Common myeloid progenitor, CD34-positive (primary cell): ENCODE data around the gene MAGEA2. TPM values are rescaled to one million over a fixed set of nuclear protein-coding genes. Genes with fewer than 3 reads are reported as not detected.
"Not testable (repeated sequence)": the region's sequence is repeated elsewhere in the genome, so short reads cannot be mapped to it uniquely, and the experiment has no call there.

ENCODE experiments used
- CTCF ChIA-PET: fragments of 350-600 bp; sonication (Branson Sonifier 250); formaldehyde crosslinking; loops from one replicate; lab custom pipeline; 2021; ENCODE audit warnings: antibody characterized with exemption; lab: Charles Lee
- POLR2A ChIA-PET: fragments of 350-600 bp; sonication (Branson Sonifier 250); formaldehyde crosslinking; loops from one replicate; lab custom pipeline; 2021; ENCODE audit warnings: antibody characterized with exemption; lab: Charles Lee
- DNase-seq, 3 donors: peaks; one replicate each; pipeline versions ENCODE4 v3.0.0 to v3.0.0-alpha.2; 2013
- H3K27ac ChIP-seq, 2 experiments: 1 replicate in 1 of 2; 2 replicates in 1 of 2; pipeline ENCODE4 v1.7.0; 2013; ENCODE audit warnings: inconsistent platforms in 2 of 2, low read length in 2 of 2, mild to moderate bottlenecking in 2 of 2, low read depth in 1 of 2, moderate library complexity in 1 of 2; ENCODE audit not compliant: severe bottlenecking in 2 of 2, insufficient read depth in 1 of 2, poor library complexity in 1 of 2
- H3K27me3 ChIP-seq, 5 experiments: replicated peaks in 2 of 5; 1 replicate in 3 of 5; 2 replicates in 2 of 5; pipeline versions ENCODE4 v1.6.1 to v1.7.0; 2013; ENCODE audit warnings: low read length in 4 of 5, mild to moderate bottlenecking in 2 of 5, moderate library complexity in 2 of 5, inconsistent platforms in 1 of 5; ENCODE audit not compliant: insufficient read depth in 5 of 5, control insufficient read depth in 4 of 5
- H3K36me3 ChIP-seq, 4 experiments: 1 replicate in 2 of 4; 2 replicates in 2 of 4; pipeline versions ENCODE4 v1.6.1 to v1.7.0; 2013; ENCODE audit warnings: low read length in 3 of 4, control low read depth in 1 of 4, mild to moderate bottlenecking in 1 of 4; ENCODE audit not compliant: control insufficient read depth in 4 of 4, insufficient read depth in 4 of 4
- H3K4me1 ChIP-seq, 4 experiments: 1 replicate in 3 of 4; 2 replicates in 1 of 4; pipeline versions ENCODE4 v1.6.1 to v1.7.1; 2013; ENCODE audit warnings: low read length in 3 of 4, mild to moderate bottlenecking in 3 of 4, control low read depth in 1 of 4, inconsistent platforms in 1 of 4, moderate library complexity in 1 of 4; ENCODE audit not compliant: control insufficient read depth in 4 of 4, insufficient read depth in 4 of 4; ENCODE audit errors: control extremely low read depth in 1 of 4
- H3K4me3 ChIP-seq, 7 experiments: 1 replicate in 4 of 7; 2 replicates in 3 of 7; pipeline versions ENCODE4 v1.5.1 to v1.7.0; 2013; ENCODE audit warnings: mild to moderate bottlenecking in 7 of 7, low read length in 6 of 7, moderate library complexity in 6 of 7, inconsistent platforms in 2 of 7, low read depth in 2 of 7, control low read depth in 1 of 7; ENCODE audit not compliant: insufficient read depth in 4 of 7, control insufficient read depth in 1 of 7; ENCODE audit errors: extremely low read depth in 1 of 7
- H3K9me3 ChIP-seq, 5 experiments: 1 replicate in 4 of 5; 2 replicates in 1 of 5; pipeline versions ENCODE4 v1.6.1 to v1.7.1; 2013; ENCODE audit warnings: low read length in 4 of 5, mild to moderate bottlenecking in 2 of 5, inconsistent platforms in 1 of 5, low read depth in 1 of 5, moderate library complexity in 1 of 5; ENCODE audit not compliant: control insufficient read depth in 4 of 5, insufficient read depth in 2 of 5; ENCODE audit errors: control extremely low read depth in 1 of 5
- WGBS: methylation state at CpG from one replicate; pipeline ENCODE4 v1.1.5; 2013; ENCODE audit not compliant: insufficient coverage; 5-methylcytosine and 5-hydroxymethylcytosine counted together
- polyA plus RNA-seq: library from polyadenylated mRNA; unstranded; fragments of 120-200 nt; gene quantifications from one replicate; pipeline ENCODE4 v1.2.1, GENCODE V29; 2013

Gene MAGEA2
- not detected for polyA plus RNA-seq

- POLR2A ChIA-PET = not testable (repeated sequence)
Observed at GRCh38 chrX:152753686-152754650, at the start of gene MAGEA2. TSS of gene MAGEA2 (minus strand) at chrX:152753842. CDS start at chrX:152751363, 2,479 bp downstream.

GRCh38 chrX:152798945-152799344, 45.3 kb upstream of the MAGEA2 start:
- DNase-seq = no peak
- POLR2A ChIA-PET = no interaction called here
- Histone ChIP-seq H3K36me3 (no peaks in the 10 kb centered on the region), H3K4me3 (no peak overlapping the region), H3K27me3 (peaks cover 0 to 6% (median 0%) of the 10 kb centered on the region in 5 experiments), H3K27ac (no peak overlapping the region), H3K9me3 (no peaks in the 10 kb centered on the region), H3K4me1 (peaks cover 0 to 5% (median 0%) of the 10 kb centered on the region in 4 experiments)
- CTCF ChIA-PET = no interaction called here
- WGBS = no CpG with 5 or more reads among the region's 1 CpG

More at GRCh38 chrX:152753686-152754650, at the start of gene MAGEA2:
- no CpG with 5 or more reads among the region's 35 CpGs for WGBS
- H3K4me1 ChIP-seq, H3K27me3 ChIP-seq, H3K36me3 ChIP-seq, H3K9me3 ChIP-seq, CTCF ChIA-PET, H3K27ac ChIP-seq, DNase-seq, H3K4me3 ChIP-seq: not testable (repeated sequence)

- no CpG with 5 or more reads among the region's 3 CpGs for WGBS
- H3K9me3 ChIP-seq, POLR2A ChIA-PET, DNase-seq, H3K4me1 ChIP-seq, H3K4me3 ChIP-seq, CTCF ChIA-PET, H3K27me3 ChIP-seq, H3K27ac ChIP-seq, H3K36me3 ChIP-seq: not testable (repeated sequence)
Observed at GRCh38 chrX:152787062-152787461, 33.4 kb upstream of the MAGEA2 start.

GRCh38 chrX:152769549-152770289, 16.1 kb upstream of the MAGEA2 start, which contains the start of gene MAGEA6:
TSS of gene MAGEA6 (minus strand) at chrX:152769689. CDS start at chrX:152767650, 2,039 bp downstream.
- no CpG with 5 or more reads among the region's 29 CpGs for WGBS
- CTCF ChIA-PET = not testable (repeated sequence)

GRCh38 chrX:152766562-152766961, 12.9 kb upstream of the MAGEA2 start:
- H3K4me3 ChIP-seq, H3K4me1 ChIP-seq, DNase-seq, H3K9me3 ChIP-seq, POLR2A ChIA-PET, H3K27ac ChIP-seq, H3K27me3 ChIP-seq, H3K36me3 ChIP-seq, CTCF ChIA-PET: not testable (repeated sequence)
- WGBS = 84% methylated on average over 6 of the region's 9 CpGs

More at GRCh38 chrX:152769549-152770289, 16.1 kb upstream of the MAGEA2 start, which contains the start of gene MAGEA6:
- H3K36me3 ChIP-seq, H3K27ac ChIP-seq, DNase-seq, H3K27me3 ChIP-seq, POLR2A ChIA-PET, H3K9me3 ChIP-seq, H3K4me3 ChIP-seq, H3K4me1 ChIP-seq: not testable (repeated sequence)

- H3K27ac ChIP-seq, H3K9me3 ChIP-seq, POLR2A ChIA-PET, H3K36me3 ChIP-seq, H3K4me3 ChIP-seq, DNase-seq, CTCF ChIA-PET, H3K27me3 ChIP-seq, H3K4me1 ChIP-seq: not testable (repeated sequence)
- WGBS = no CpG with 5 or more reads among the region's 7 CpGs
Observed at GRCh38 chrX:152761582-152761981, 7.9 kb upstream of the MAGEA2 start.

- DNase-seq, H3K9me3 ChIP-seq, CTCF ChIA-PET, H3K36me3 ChIP-seq, H3K27me3 ChIP-seq, POLR2A ChIA-PET, H3K27ac ChIP-seq, H3K4me3 ChIP-seq, H3K4me1 ChIP-seq: not testable (repeated sequence)
- no CpG with 5 or more reads among the region's 7 CpGs for WGBS
Observed at GRCh38 chrX:152759544-152759943, 5.9 kb upstream of the MAGEA2 start.
